Activated B cell treated with CpG ODN at 0.5 μM for 24 hours (primary cell): ENCODE data around the gene STH. TPM values are rescaled to one million over a fixed set of nuclear protein-coding genes. Genes with fewer than 3 reads are reported as not detected.

Source experiments
- ATAC-seq: fragments of 200-7000 bp; cut with Tn5 transposase; one replicate; pipeline ENCODE4 v1.10.0; 2021; ENCODE audit warnings: low read depth, mild to moderate bottlenecking, moderate library complexity
- CTCF ChIA-PET: fragments of 350-600 bp; sonication (Branson Sonifier 250); formaldehyde crosslinking; loops from one replicate; lab custom pipeline; 2021; ENCODE audit warnings: antibody characterized with exemption; lab: Charles Lee
- POLR2A ChIA-PET: fragments of 350-600 bp; sonication (Branson Sonifier 250); formaldehyde crosslinking; loops from one replicate; lab custom pipeline; 2021; ENCODE audit warnings: antibody characterized with exemption; lab: Charles Lee
- DNase-seq: peaks from one replicate; pipeline ENCODE4 v3.0.0; 2022
- H3K27ac Mint-ChIP-seq: one replicate; pipeline ENCODE4 v1.8.0; 2020; ENCODE audit warnings: mixed read lengths
- H3K27me3 Mint-ChIP-seq: one replicate; pipeline ENCODE4 v1.8.0; 2021; ENCODE audit warnings: mixed read lengths
- H3K36me3 Mint-ChIP-seq: one replicate; pipeline ENCODE4 v1.8.0; 2021; ENCODE audit warnings: low read depth, mixed read lengths
- H3K4me1 Mint-ChIP-seq: one replicate; pipeline ENCODE4 v1.8.0; 2021; ENCODE audit warnings: mixed read lengths
- H3K4me3 Mint-ChIP-seq: one replicate; pipeline ENCODE4 v1.8.0; 2020; ENCODE audit warnings: mild to moderate bottlenecking, mixed read lengths
- H3K9me3 Mint-ChIP-seq: one replicate; pipeline ENCODE4 v1.8.0; 2020; ENCODE audit warnings: mixed read lengths
- CTCF ChIP-seq: fragments of 200-600 bp; IDR thresholded peaks from one replicate; pipeline ENCODE4 v1.8.0; 2022; ENCODE audit warnings: antibody characterized with exemption, mild to moderate bottlenecking
- intact Hi-C: fragments of 100-400 bp; cut with micrococcal nuclease; formaldehyde crosslinking; loops from one replicate; pipeline ENCODE4 v1.15.1; 2024
- total RNA-seq: library from RNA; stranded (reverse); gene quantifications from 2 replicates; pipeline ENCODE4 v1.2.3, GENCODE V29; 2022

STH gene
- total RNA-seq, 1 donor from 2014 or later: not detected

GRCh38 chr17:45977976-45978626 is 20.9 kb upstream of the STH start:
- H3K4me3 Mint-ChIP-seq: no peak overlapping the region
- no peaks in the 10 kb centered on the region for H3K27me3 Mint-ChIP-seq
- POLR2A ChIA-PET: interaction anchor here (0.6 kb wide), 1 partner anchor 189 kb away, joined by 3 read pairs; no protein-coding TSS in a partner anchor
- no peak for TF ChIP-seq CTCF
- DNase-seq (no peak), ATAC-seq (no peak)
- H3K27ac Mint-ChIP-seq: no peak overlapping the region
- peaks cover 31% of the 10 kb centered on the region for H3K4me1 Mint-ChIP-seq
- CTCF ChIA-PET: no interaction called here
- H3K36me3 Mint-ChIP-seq: no peaks in the 10 kb centered on the region
- intact Hi-C loops: no loop called here
- H3K9me3 Mint-ChIP-seq: no peaks in the 10 kb centered on the region

GRCh38 chr17:45979137-45979536 is 19.9 kb upstream of the STH start:
- intact Hi-C loops: no loop called here
- no peak for TF ChIP-seq CTCF
- Mint-ChIP-seq H3K27me3 (no peaks in the 10 kb centered on the region), H3K36me3 (no peaks in the 10 kb centered on the region), H3K4me3 (no peak overlapping the region), H3K9me3 (no peaks in the 10 kb centered on the region), H3K4me1 (peaks cover 24% of the 10 kb centered on the region), H3K27ac (no peak overlapping the region)
- CTCF ChIA-PET: no interaction called here
- POLR2A ChIA-PET: no interaction called here
- DNase-seq (no peak), ATAC-seq (no peak)

- Mint-ChIP-seq H3K9me3 (no peaks in the 10 kb centered on the region), H3K27ac (no peak overlapping the region), H3K36me3 (no peaks in the 10 kb centered on the region), H3K4me3 (no peak overlapping the region), H3K27me3 (no peaks in the 10 kb centered on the region), H3K4me1 (peaks cover 7% of the 10 kb centered on the region)
- intact Hi-C loops: no loop called here
- ATAC-seq (no peak), DNase-seq (no peak)
- no peak for TF ChIP-seq CTCF
- ChIA-PET POLR2A (no interaction called here), CTCF (no interaction called here)
Observed at GRCh38 chr17:45980855-45981254, 18.2 kb upstream of the STH start.

GRCh38 chr17:45981306-45981705 is 17.7 kb upstream of the STH start:
- H3K36me3 Mint-ChIP-seq: no peaks in the 10 kb centered on the region
- peaks cover 2% of the 10 kb centered on the region for H3K4me1 Mint-ChIP-seq
- ATAC-seq (no peak), DNase-seq (no peak)
- H3K27me3 Mint-ChIP-seq: no peaks in the 10 kb centered on the region
- CTCF ChIA-PET: no interaction called here
- no peak overlapping the region for H3K27ac Mint-ChIP-seq
- no peak overlapping the region for H3K4me3 Mint-ChIP-seq
- no peak for TF ChIP-seq CTCF
- no peaks in the 10 kb centered on the region for H3K9me3 Mint-ChIP-seq
- intact Hi-C loops: no loop called here
- POLR2A ChIA-PET: no interaction called here

GRCh38 chr17:45982791-45983613 is 16.0 kb upstream of the STH start:
- Mint-ChIP-seq H3K27me3 (no peaks in the 10 kb centered on the region), H3K27ac (no peak overlapping the region), H3K4me3 (no peak overlapping the region), H3K4me1 (no peaks in the 10 kb centered on the region), H3K36me3 (no peaks in the 10 kb centered on the region), H3K9me3 (no peaks in the 10 kb centered on the region)
- CTCF ChIA-PET: no interaction called here
- POLR2A ChIA-PET: no interaction called here
- intact Hi-C loops: no loop called here
- TF ChIP-seq CTCF: no peak
- ATAC-seq (no peak), DNase-seq (no peak)
